HepG2 (cell line): Measurements from ENCODE around the gene COL5A1. TPM values are rescaled to one million over a fixed set of nuclear protein-coding genes. Genes with fewer than 3 reads are reported as not detected.

Experiments used
- ATAC-seq: fragments of 200-7000 bp; cut with Tn5 transposase; 3 replicates; pipeline ENCODE4 v1.9.1; 2020; ENCODE audit warnings: mild to moderate bottlenecking, moderate library complexity
- BruUV-seq: library from RNA; stranded (reverse); fragments of 400-500 nt; replicated peaks from 2 replicates; lab custom pipeline; 2021; lab: Mats Ljungman, UMichigan
- CTCF ChIA-PET: fragments of 300-600 bp; formaldehyde crosslinking; extraction: SDS; loops from one replicate; lab custom pipeline; 2021; ENCODE audit warnings: low total read pairs, inconsistent platforms, low intra/inter-chr PET ratio; lab: Yijun Ruan, JAX
- POLR2A ChIA-PET: fragments of 350-600 bp; sonication (Branson Sonifier 250); formaldehyde crosslinking; loops from one replicate; lab custom pipeline; 2020; ENCODE audit warnings: antibody characterized with exemption, inconsistent platforms; lab: Yijun Ruan, JAX
- DNase-seq: peaks from one replicate; pipeline ENCODE4 v3.0.0-alpha.2; 2015; ENCODE audit warnings: low spot score
- FAIRE-seq: peaks from 3 replicates; lab custom pipeline; 2011; peaks lifted over from hg19 to GRCh38; lab: Jason Lieb, UNC
- H2AFZ ChIP-seq: one replicate; pipeline ENCODE4 v1.6.1; 2011; ENCODE audit warnings: low read length, inconsistent platforms
- H3K27ac ChIP-seq: fragments of 300-600 bp; 3 replicates; pipeline ENCODE4 v1.8.0; 2011; ENCODE audit warnings: mixed run types, mild to moderate bottlenecking, mixed read lengths, low read length, inconsistent platforms; ENCODE audit not compliant: insufficient read depth; ENCODE audit errors: extremely low read length
- H3K27me3 ChIP-seq, 2 experiments: fragments of 200-600 bp in 1 of 2; 2 replicates in 1 of 2; 3 replicates in 1 of 2; pipeline versions ENCODE4 v1.6.0 to v1.8.0; 2011; ENCODE audit warnings: low read length in 2 of 2, mild to moderate bottlenecking in 2 of 2, moderate library complexity in 2 of 2, inconsistent platforms in 1 of 2; ENCODE audit not compliant: insufficient read depth in 2 of 2, control insufficient read depth in 1 of 2
- H3K36me3 ChIP-seq, 2 experiments: fragments of 200-600 bp in 1 of 2; replicated peaks in 1 of 2; 2 replicates in 1 of 2; 3 replicates in 1 of 2; pipeline versions ENCODE4 v1.5.1 to v1.8.0; 2011; ENCODE audit warnings: low read length in 2 of 2, inconsistent platforms in 1 of 2; ENCODE audit not compliant: insufficient read depth in 2 of 2, control insufficient read depth in 1 of 2
- H3K4me1 ChIP-seq: 2 replicates; pipeline ENCODE4 v1.5.1; 2012; ENCODE audit warnings: low read length, inconsistent platforms; ENCODE audit not compliant: insufficient read depth
- H3K4me2 ChIP-seq: 2 replicates; pipeline ENCODE4 v1.6.0; 2011; ENCODE audit warnings: low read depth, low read length, inconsistent platforms
- H3K4me3 ChIP-seq, 3 experiments: fragments of 200-600 bp in 1 of 3; sonication (generic), shearing (Covaris generic) in 1 of 3; replicated peaks in 1 of 3; 2 replicates each; pipeline ENCODE4 v1.5.1; 2011 to 2016; ENCODE audit warnings: low read length in 3 of 3, inconsistent platforms in 2 of 3, low read depth in 2 of 3, mild to moderate bottlenecking in 2 of 3, control low read depth in 1 of 3, mixed read lengths in 1 of 3; ENCODE audit not compliant: insufficient read depth in 1 of 3
- H3K79me2 ChIP-seq: one replicate; pipeline ENCODE4 v1.6.1; 2011; ENCODE audit warnings: low read length, inconsistent platforms; ENCODE audit not compliant: insufficient read depth
- H3K9ac ChIP-seq: 2 replicates; pipeline ENCODE4 v1.6.0; 2011; ENCODE audit warnings: mild to moderate bottlenecking, low read depth, low read length, inconsistent platforms; ENCODE audit not compliant: insufficient read depth
- H3K9me3 ChIP-seq: 2 replicates; pipeline ENCODE4 v1.5.1; 2012; ENCODE audit warnings: mild to moderate bottlenecking, low read length
- H4K20me1 ChIP-seq: 2 replicates; pipeline ENCODE4 v1.6.0; 2011; ENCODE audit warnings: inconsistent platforms, mild to moderate bottlenecking, low read length, moderate library complexity; ENCODE audit not compliant: insufficient read depth
- CBX2 ChIP-seq, 2 experiments: fragments of 200-600 bp in 1 of 2; sonication (generic); formaldehyde crosslinking in 1 of 2; IDR thresholded peaks; 2 replicates each; pipeline versions ENCODE4 v1.7.0 to v1.8.1; 2018 to 2022; ENCODE audit warnings: low read depth in 2 of 2, low read length in 1 of 2, mild to moderate bottlenecking in 1 of 2, missing genetic modification reagents in 1 of 2
- HCFC1 ChIP-seq: fragments of 150-350 bp; IDR thresholded peaks from 2 replicates; pipeline ENCODE4 v1.6.1; 2014; ENCODE audit warnings: low read depth, low read length
- HMG20B ChIP-seq: conservative IDR thresholded peaks from 2 replicates; pipeline ENCODE4 v1.6.1; 2016; ENCODE audit warnings: missing genetic modification reagents, missing compliant biosample characterization
- MATR3 ChIP-seq: sonication (generic); formaldehyde crosslinking; IDR thresholded peaks from 2 replicates; pipeline ENCODE4 v1.4.0; 2020; ENCODE audit warnings: missing genetic modification reagents
- MXD4 ChIP-seq: IDR thresholded peaks from 2 replicates; pipeline ENCODE4 v1.6.1; 2016; ENCODE audit warnings: mild to moderate bottlenecking, missing biosample characterization, missing genetic modification reagents
- NCOA5 ChIP-seq: sonication (generic); formaldehyde crosslinking; IDR thresholded peaks from 2 replicates; pipeline ENCODE4 v1.4.0; 2020; ENCODE audit warnings: missing genetic modification reagents
- NR1H2 ChIP-seq: sonication (generic); formaldehyde crosslinking; IDR thresholded peaks from 2 replicates; pipeline ENCODE4 v1.8.1; 2022; ENCODE audit warnings: low read depth, missing genetic modification reagents, borderline replicate concordance
- NR3C1 ChIP-seq: sonication (generic); formaldehyde crosslinking; IDR thresholded peaks from 2 replicates; pipeline ENCODE4 v1.4.0; 2020; ENCODE audit warnings: missing genetic modification reagents
- XRCC5 ChIP-seq: fragments of 200-400 bp; formaldehyde crosslinking; optimal IDR thresholded peaks from 2 replicates; pipeline ENCODE3; 2017; ENCODE audit warnings: mild to moderate bottlenecking, low read length
- ZBTB20 ChIP-seq: sonication (generic); formaldehyde crosslinking; IDR thresholded peaks from 2 replicates; pipeline ENCODE4 v1.8.1; 2023; ENCODE audit warnings: missing genetic modification reagents, low read depth, mild to moderate bottlenecking, borderline replicate concordance
- ZFX ChIP-seq: sonication (generic); formaldehyde crosslinking; IDR thresholded peaks from 2 replicates; pipeline ENCODE4 v1.4.0; 2020; ENCODE audit warnings: mild to moderate bottlenecking, low read depth, missing genetic modification reagents, moderate library complexity
- ZNF232 ChIP-seq: sonication (generic); formaldehyde crosslinking; IDR thresholded peaks from 2 replicates; pipeline ENCODE4 v1.4.0; 2020; ENCODE audit warnings: missing genetic modification reagents, borderline replicate concordance
- ZNF552 ChIP-seq: sonication (generic); formaldehyde crosslinking; IDR thresholded peaks from 2 replicates; pipeline ENCODE4 v1.9.0; 2022; ENCODE audit warnings: missing genetic modification reagents, mild to moderate bottlenecking, borderline replicate concordance
- ZNF607 ChIP-seq: sonication (generic); formaldehyde crosslinking; IDR thresholded peaks from 2 replicates; pipeline ENCODE4 v1.5.1; 2020; ENCODE audit warnings: missing genetic modification reagents, mild to moderate bottlenecking, borderline replicate concordance
- WGBS: methylation state at CpG from one replicate; pipeline ENCODE4 v1.1.6; 2017; ENCODE audit warnings: low lambda C conversion rate; 5-methylcytosine and 5-hydroxymethylcytosine counted together
- in situ Hi-C: cut with HindIII; loops from 2 replicates; pipeline ENCODE4 v1.10.0; 2017; ENCODE audit warnings: low pct_unique_long_range_greater_than_20kb; ENCODE audit not compliant: extremely low pct_ligation_motif_present
- intact Hi-C: fragments of 100-400 bp; cut with micrococcal nuclease; formaldehyde crosslinking; loops from one replicate; pipeline ENCODE4 v1.10.0; 2022; ENCODE audit not compliant: unreplicated experiment
- polyA plus RNA-seq, 8 experiments: library from polyadenylated mRNA; depleted of rRNA in 3 of 8; stranded (reverse) in 7 of 8; unstranded in 1 of 8; fragments of >200 nt; fragmentation: Illumina TruSeq in 4 of 8; extraction: Trizol in 4 of 8; gene quantifications; 2 replicates each; pipeline versions ENCODE4 v1.2.1 to v1.2.3, GENCODE V29; 2011 to 2016; ENCODE audit warnings: low read depth in 4 of 8, missing spikeins in 1 of 8, mixed read lengths in 1 of 8; ENCODE audit not compliant: insufficient read depth in 1 of 8
- total RNA-seq, 5 experiments: library from RNA; depleted of rRNA; stranded (reverse); fragments of >200 nt; fragmentation: Illumina TruSeq; extraction: Trizol; gene quantifications; 2 replicates each; pipeline ENCODE4 v1.2.3, GENCODE V29; 2016; ENCODE audit warnings: low read depth in 1 of 5

The COL5A1 gene
- total and polyA plus RNA-seq, 2 of the 13 experiments (the other 11 are each of a cell fraction or from before 2014, with no cell fraction given), result not detected

GRCh38 chr9:134741846-134742245 lies 100.2 kb downstream of the COL5A1 start:
- H3K9me3 ChIP-seq, result no peaks in the 10 kb centered on the region
- no peak overlapping the region for H3K4me3 ChIP-seq
- H2AFZ ChIP-seq, result no peak overlapping the region
- 0 out of 2 replicates have a peak, but pooled peaks cover 3% of the 10 kb centered on the region for H4K20me1 ChIP-seq
- H3K27me3 ChIP-seq, result peaks cover 11 to 46% of the 10 kb centered on the region in 2 experiments
- no peaks in the 10 kb centered on the region for H3K36me3 ChIP-seq
- no peaks in the 10 kb centered on the region for H3K79me2 ChIP-seq
- ChIA-PET CTCF (no interaction called here), POLR2A (no interaction called here)
- intact Hi-C loops (no loop called here), in situ Hi-C loops (no loop called here)
- no peak for FAIRE-seq
- BruUV-seq, result no TSS peak
- no peak for TF ChIP-seq NCOA5 (CRISPR knock-in tag)
- no peak for TF ChIP-seq XRCC5
- TF ChIP-seq MATR3 (CRISPR knock-in tag), result no peak
- TF ChIP-seq HCFC1, result no peak
- TF ChIP-seq HMG20B (CRISPR knock-in tag), result no peak
- no peak for TF ChIP-seq ZNF232 (CRISPR knock-in tag)
- no peak for TF ChIP-seq ZFX
- no peak for TF ChIP-seq ZNF607 (CRISPR knock-in tag)
- no peak for TF ChIP-seq NR1H2 (CRISPR knock-in tag)
- TF ChIP-seq MXD4 (CRISPR knock-in tag), result no peak
- no peak for TF ChIP-seq ZBTB20 (CRISPR knock-in tag)
- TF ChIP-seq CBX2 (IDR thresholded peaks at IDR 0.05; ENCODE audit: low read depth, low read length), result no peak
- no peak for TF ChIP-seq CBX2 (CRISPR knock-in tag; IDR thresholded peaks at IDR 0.05; ENCODE audit: low read depth)
- TF ChIP-seq ZNF552 (CRISPR knock-in tag), result no peak
- TF ChIP-seq NR3C1 (CRISPR knock-in tag), result no peak
- H3K27ac ChIP-seq, result no peak overlapping the region
- H3K9ac ChIP-seq, result no peak overlapping the region
- no peak for DNase-seq
- WGBS, result 10% methylated on average over 9 of the region's 9 CpGs
- H3K4me1 ChIP-seq, result no peaks in the 10 kb centered on the region
- no peak overlapping the region for H3K4me2 ChIP-seq
- no peak for ATAC-seq
